Spleen (tissue), 7 donors: Measurements from ENCODE around the gene RPS19BP1.

Source experiments
- CTCF ChIP-seq, 11 experiments: fragments of 200-600 bp in 7 of 11; fragments of 450-650 bp in 4 of 11; sonication (generic) in 4 of 11; IDR thresholded peaks in 8 of 11; conservative IDR thresholded peaks in 3 of 11; 1 replicate in 7 of 11; 2 replicates in 4 of 11; pipeline versions ENCODE4 v1.4.0 to v1.8.0; 2016 to 2021; ENCODE audit warnings: antibody characterized with exemption in 11 of 11, inconsistent platforms in 4 of 11, mild to moderate bottlenecking in 1 of 11
- POLR2A ChIP-seq, 3 donors: fragments of 450-650 bp; IDR thresholded peaks; one replicate each; pipeline ENCODE4 v1.5.1; 2017; ENCODE audit warnings: antibody characterized with exemption in 3 of 3, mild to moderate bottlenecking in 1 of 3
- donor health status: DM: no; HTN: no; CAD: no; lungs with moderate emphysema.
- donor health status: DM: no; HTN: no; CAD: no.
- donor health status: DM: no; HTN: no; CAD: no.

GRCh38 chr22:39481054-39481453 lies 51.5 kb downstream of the RPS19BP1 start:
- TF ChIP-seq CTCF (IDR thresholded peaks at IDR 0.05 in 8 of 11, conservative IDR thresholded peaks at IDR 0.05 in 3 of 11) (no peak), POLR2A (IDR thresholded peaks at IDR 0.05) (no peak)
